AML-193 (cell line): ENCODE data around the gene NAP1L4.
"Not testable (repeated sequence)": the region's sequence is repeated elsewhere in the genome, so short reads cannot be mapped to it uniquely, and the experiment has no call there.

ENCODE experiments used
- DNase-seq, 2 experiments: peaks; one replicate each; lab custom pipeline; 2025; lab: John Stamatoyannopoulos, UW

Gene NAP1L4

DNA sequence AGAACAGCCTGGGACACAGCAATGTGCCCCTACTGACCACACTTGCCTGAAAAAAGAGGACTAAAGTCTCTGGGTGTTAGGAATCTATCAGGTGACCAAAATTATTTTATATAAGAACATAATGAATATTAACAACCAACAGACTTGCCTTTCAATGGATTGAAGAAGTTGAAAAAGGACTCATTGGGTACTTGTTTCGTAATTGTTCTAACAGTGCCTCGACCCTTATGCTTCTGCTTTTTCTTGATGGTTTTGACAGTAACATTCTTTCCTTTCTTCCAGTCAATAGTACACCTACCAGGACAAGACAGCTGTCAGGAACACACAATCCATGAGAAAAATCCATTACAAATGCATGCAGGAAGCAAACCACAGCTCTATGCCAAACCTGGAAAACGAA lies 33.9 kb downstream of the NAP1L4 start:
- DNase-seq: peak; percentile 65 to 77

DNA sequence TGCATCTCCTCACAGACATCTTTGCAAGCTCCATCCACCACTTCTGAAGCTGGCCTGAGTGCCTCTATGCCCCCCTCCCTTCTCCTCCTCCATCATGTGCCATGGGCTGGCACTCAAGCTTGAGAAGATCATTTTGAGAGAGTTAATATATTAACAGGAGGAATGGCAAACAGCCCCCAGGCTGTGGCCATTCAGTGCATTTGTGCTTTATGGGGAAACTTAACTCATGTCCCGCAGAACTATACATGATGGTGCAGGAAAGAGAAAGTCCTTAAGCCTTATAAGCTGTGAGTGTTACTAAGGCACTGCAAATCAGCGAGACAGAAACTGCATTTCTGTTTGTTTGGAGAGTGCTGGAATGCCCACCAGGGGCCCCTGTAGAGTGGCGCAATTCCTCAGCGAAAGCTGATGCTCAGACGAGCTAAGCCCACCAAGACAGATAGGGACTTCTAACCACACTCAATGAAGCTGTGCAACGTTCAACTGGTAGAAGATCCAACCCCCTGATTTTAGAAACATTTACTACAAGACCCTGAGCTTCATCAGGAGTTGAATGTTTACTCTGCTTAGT lies 36.1 kb downstream of the NAP1L4 start:
- DNase-seq: no peak

DNA sequence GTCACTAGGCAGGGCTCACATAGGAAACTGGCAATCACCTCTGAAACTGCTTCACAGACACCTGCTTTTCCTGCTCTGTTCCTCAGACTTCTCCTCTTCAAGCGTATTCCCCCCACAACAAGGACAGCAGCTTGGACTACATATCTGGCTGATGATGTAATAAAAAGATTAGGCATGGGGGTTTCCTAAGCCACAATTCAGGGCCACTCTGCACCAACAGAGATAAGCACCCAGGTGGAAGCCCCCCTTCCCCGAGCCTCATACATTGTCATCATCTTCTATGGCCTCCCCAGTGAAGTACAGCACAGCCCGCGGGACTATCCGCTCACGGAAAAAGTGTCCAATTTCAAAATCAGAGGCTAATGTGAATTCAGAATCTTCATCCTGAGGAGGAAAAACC lies 37.9 kb downstream of the NAP1L4 start:
- DNase-seq: no peak

DNA sequence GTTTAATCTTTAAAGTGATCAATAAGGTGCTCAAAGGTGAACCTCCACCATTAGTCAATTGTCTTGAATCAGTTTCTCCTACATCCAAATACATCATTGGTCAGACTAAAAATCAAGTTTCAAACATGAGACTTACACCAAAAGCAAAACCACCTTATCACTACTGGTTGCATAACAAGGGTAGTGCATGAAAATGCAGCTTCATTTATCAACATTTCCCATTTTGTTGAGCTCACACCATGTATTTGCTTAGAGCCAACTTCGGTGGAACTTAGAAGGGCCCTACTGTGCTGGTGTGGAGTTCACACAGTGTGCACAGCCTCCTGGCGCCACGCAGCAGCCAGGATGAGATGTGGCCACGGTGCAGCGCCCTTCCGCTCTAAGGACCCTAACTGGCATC lies 39.8 kb downstream of the NAP1L4 start:
- DNase-seq: no peak

DNA sequence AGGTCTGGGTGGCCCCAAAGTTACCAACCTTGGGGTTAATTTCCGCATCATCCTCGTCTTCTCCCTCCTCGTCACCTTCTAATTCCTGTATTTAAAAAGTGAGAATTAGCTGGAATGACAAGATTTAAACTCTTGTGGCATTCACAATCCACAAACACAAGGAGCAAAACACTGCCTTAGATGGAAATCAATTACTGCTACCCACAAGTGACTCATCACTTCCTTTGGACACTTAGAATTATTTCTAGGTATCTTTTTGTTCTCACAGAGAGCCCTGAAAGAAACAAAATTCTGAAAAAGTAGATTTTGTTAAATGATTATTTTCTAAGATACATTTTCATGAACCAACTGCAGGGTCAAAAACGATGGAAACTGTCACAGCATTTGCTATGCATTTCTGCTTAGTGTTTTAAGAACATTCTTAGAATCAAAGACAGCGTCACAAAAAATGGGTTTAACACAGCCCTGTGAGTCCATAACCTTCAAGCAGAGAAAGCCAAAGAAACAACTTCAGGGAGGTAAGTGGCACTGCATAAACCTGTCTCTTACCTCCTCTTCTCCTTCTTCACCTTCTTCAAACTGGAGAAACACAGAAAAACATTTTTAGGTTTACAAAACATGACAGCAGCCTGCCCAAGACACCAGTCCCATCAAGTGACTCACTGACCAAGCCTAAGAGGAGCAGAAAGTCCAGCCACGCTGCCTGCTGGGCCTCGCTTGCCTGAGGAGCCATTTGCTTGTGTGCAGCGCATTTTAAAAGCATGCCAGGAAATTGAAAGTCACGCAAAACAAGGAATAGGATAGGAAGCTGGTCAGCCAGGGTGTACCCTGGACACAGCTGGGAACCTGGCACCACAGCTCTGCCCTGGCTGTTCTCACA lies 40.7 kb downstream of the NAP1L4 start:
- no peak for DNase-seq

DNA sequence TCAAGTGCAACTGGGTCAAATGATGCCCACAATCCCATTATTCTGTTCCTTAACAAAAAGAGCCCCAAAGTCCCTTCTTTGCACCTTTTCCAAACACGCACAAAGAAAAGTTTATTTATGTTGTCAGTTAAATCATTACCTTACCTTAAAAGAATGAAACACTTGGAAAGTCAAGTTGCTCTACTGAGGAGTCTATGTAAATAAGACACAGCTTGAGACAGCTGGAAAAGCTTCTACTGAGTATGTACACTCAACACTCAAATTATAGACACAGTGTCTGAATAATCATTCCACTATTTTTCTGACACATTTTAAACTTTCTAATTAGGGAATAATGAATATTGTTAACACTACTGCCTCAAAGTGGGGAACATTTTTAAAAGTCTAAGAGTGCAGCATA lies 41.3 kb downstream of the NAP1L4 start:
- DNase-seq: no peak

DNA sequence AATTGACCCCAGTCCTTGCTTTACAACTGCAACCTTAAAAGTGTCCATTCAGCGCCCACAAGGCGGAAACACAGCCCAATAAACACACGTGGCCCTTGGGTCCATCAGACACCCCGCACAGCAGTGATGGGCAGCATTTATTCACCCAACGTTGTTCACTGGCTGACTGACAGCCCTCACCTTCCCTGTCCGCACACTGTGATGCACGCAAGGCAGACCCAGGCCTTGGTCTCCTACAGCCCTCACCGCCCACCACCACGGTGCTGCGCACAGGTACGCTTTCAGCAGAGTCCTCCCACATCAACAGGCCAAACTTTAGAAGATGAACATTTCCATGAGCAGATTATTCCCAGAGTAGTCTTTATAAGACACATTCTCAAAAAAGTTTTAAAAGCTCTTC lies 42.2 kb downstream of the NAP1L4 start:
- DNase-seq: no peak

DNA sequence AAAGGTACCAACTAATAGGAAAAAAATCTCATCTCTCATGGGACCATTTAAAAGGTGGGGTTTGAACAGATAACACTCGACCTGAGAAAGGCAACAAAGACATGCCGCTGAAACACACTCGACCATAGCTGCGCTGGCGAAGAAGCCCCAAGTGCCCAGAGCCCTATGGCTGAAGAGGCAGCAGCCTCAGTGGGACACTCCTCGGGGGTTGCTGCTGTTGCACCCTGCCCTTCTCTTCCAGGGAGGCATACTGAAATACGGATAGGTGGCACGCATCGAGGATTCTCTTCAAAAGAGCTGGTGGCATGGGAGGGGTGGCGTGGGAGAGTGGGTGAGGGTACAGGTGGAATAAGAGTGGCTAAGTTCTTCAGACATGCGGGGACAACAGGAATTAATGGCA lies 44.4 kb downstream of the NAP1L4 start:
- no peak for DNase-seq

DNA sequence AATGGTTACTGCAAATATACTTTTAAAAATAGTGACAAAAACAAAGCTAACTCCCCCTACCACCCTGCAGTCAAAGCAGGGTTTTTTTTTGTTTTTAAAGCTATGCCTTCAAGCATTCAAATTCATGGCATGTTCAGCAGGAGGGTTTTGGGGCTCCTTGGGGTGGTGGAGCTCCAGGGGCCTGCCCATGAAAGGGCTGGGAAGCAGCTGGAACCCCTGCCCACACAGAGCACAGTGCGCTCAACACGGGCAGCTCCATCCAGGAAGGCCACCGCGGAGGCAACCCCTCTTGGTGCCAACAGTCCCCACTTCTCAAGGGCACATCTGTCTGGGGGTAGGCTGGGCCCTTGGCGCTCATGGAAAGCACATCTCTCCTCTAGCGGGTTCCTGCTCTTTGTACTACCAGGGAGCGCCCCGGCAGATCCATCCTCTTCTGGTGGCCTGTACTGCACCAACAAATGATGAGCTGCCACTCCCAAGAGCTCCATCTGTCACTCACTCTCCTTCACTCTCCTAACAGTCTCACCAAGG lies 46.3 kb downstream of the NAP1L4 start:
- no peak for DNase-seq

DNA sequence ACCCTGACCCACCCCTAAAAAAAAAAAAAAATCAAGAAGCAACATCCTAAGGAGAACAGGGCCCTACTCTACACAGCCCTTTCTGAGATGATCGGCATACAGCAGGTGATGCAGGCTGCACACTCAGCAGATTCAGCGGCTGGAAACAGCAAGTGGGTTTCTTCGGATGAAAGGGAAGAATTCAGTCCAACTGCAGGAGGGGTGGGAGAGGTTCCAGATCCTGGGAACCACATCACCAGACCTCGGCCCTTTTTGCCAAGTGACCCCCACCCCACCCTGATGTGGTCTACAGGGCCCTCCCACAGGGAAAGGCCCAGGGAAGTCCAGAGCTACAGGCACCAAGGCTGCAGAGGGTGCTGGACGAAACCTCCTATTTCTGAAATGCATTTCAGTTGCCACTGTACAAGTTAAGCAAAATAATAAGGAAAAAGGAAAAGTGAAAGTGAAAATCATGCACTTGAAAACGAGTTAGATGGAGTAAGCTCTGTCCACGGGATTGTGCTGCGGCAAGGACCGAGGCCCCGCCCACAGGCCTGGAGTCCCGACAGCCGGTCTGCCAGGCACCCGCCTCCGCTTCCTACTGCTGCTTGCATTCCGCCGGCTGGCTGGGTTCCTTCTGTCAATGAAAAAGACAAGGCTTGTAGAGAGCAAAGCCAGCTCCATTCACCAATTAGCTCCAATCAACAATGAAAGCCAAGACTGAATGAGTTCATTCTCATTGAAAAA lies 46.9 kb downstream of the NAP1L4 start:
- DNase-seq: no peak

DNA sequence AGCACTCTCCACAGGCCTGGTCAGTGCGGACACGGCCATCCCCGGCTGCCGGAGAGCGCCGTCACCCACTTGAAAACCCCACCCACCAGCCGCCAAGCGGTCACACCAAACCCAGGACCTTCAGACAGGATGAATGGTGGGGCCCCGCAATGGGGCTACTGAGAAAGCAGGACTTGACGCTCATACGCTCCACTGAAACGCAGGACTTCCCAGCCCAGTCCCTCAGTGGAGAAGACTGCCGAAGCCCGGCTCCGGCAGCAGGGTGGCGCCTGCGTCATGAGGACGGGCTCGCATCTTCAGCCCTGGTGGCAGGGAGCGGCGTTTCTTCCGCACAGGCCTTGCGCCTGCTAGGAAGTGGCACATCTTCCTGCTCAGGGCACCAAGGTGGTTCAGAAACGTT lies 47.6 kb downstream of the NAP1L4 start:
- DNase-seq: no peak

DNA sequence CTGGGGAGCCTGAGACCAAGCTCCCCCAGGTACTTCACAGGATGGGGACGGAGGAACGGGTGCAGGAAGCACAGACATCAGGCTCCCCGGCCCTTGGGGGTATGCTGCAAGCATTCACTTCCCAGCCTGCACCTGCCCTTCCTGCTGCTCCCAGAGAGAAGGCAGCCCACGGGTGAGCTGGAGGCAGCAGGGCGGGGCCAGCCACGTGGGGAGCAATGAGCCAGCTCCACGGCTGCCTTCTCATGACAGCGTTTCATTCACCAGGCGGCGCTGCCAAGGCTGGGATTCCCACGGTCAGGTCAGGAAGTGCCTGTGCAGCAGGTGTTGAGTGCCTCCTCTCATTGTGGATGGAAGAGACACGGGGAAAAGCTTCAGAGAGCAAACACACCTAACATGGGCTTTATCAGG lies 48.4 kb downstream of the NAP1L4 start:
- DNase-seq: no peak

DNA sequence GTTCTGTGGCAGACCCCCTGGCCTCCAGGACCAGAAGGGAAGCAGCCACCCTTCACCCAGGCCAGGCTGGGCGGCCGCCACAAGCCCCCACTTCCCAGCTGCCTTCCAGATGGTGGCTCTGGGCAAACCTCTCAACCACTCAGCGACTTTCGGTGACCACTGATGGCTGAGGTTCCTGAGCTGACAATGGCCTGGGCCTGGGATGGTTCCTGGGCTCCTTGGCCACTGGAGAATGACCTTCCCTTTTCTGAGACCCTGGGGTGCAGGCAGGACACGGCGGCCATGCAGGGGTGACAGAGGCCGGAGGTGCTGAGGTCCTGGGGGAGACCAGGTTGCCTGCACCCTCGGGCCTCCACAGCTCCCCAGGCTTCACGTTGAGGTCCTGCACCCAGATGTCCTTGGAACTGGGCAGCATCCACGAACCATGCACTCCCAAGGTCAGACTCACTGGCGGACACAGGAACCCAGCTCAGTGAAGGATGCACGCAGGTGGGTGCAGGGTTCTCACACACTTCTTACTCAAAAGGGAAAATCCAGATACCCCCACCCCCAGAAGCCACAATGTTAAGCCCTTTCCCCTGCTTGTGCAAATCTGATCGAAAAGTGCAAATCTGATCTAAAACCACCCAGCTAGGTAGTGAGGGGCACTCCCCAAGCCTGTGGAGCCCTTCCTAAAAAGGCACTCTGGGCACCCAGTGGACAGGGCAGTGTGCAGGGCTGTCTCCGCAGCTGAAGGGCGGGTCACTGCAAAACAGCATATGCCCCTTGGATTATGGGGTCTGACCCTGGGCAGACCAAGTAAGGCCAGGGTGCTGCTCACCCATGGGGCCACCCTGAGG lies 49.0 kb downstream of the NAP1L4 start:
- DNase-seq: no peak

DNA sequence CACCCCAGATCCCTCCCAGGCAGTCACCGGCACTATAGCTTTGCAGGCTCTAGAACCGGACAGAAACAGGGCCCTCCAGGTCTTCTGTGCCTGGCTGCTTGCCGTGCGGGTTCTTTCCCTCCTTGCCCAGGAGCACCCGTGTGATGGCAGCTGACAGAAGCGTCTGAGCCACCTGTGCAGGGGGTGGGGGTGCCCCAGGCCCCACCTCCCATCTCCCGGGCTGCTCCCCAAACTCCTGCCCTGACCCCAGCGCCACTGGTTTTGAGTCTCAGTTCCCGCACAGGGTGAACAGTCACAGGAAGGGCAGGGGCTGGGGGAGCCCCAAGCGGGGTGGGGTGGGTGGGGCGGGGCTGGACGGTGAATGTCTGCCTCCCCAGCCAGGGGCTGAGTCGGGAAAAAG lies 49.7 kb downstream of the NAP1L4 start:
- DNase-seq: no peak

DNA sequence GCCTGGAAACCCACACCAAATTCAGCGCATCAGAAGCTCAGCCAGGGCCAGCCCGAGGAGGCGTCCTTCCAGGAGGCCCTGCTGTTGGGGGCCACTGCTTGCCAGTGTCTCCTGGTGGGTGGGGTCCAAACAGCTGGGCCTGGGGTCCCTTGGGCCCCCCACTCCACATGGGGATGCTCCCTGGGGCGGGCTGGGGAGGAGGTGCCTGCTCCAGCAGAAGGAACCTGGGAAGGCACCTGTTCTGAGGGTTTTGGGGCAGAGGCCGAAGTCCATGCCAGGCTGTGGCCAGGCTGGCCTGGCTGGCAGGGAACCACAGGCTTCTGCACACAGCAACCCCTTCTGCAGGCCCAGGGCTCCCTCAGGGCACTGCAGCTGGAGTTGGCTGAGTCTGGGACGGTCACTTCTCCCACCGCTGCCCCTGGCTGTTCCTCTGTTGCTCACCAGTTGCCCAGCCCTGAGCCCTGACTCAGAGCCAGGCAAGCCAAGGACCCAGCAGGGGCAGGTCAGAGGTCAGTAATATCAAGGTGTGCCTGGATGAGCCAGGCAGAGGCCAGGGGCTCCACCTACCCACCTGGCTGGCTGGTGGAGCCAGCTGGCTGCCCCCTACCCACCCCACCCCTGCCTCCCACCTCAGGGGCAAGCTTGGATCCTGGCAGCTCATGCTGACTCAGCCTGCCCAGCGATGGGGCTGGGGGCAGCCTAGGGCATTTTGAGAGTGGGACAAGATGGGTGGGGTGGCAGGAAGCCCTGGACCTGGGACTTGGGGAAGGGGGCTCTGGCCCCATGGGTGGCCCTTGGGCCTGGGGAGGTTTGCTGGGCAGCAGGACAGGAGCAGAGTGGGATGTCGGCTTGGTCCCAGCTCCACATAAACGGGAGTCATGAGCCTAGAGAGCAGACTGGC lies 51.0 kb downstream of the NAP1L4 start:
- no peak for DNase-seq

DNA sequence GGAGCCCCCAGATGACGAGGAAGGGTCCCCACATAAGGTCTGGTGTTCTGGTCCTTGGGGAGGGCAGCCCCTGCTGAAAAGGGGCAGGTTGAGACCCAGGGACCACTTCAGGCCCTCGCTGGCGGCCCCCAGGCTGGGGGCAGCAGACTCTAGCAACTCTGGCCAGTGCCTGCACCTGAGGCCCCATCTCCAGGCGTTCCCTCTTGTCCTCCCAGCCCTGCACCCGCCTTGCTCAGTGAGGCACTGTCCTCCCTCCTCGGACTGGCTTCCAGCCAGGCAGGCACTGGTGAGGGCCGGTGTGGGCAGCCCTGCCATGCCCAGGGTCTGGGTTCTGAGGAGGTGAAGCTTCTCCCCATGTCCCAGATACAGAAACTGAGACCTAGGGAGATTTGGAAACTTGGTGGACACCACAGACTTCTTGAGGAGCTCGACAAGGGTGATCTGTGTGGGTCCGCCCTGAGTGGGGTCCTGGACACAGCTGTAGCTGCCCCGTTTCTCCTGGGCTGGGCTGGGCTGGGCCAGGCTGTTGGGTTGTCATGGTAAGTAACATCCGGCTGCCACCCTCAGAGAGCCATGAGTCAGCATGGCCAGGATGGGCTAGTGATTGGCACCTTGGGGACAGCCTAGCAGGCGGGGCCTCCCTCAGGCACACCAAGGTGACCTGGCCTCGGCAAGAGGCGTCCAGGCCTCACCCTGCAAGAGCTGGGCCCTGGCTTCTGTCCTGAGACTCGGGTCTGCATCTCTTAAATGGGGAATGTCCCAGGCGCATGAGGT lies 51.8 kb downstream of the NAP1L4 start:
- no peak for DNase-seq

DNA sequence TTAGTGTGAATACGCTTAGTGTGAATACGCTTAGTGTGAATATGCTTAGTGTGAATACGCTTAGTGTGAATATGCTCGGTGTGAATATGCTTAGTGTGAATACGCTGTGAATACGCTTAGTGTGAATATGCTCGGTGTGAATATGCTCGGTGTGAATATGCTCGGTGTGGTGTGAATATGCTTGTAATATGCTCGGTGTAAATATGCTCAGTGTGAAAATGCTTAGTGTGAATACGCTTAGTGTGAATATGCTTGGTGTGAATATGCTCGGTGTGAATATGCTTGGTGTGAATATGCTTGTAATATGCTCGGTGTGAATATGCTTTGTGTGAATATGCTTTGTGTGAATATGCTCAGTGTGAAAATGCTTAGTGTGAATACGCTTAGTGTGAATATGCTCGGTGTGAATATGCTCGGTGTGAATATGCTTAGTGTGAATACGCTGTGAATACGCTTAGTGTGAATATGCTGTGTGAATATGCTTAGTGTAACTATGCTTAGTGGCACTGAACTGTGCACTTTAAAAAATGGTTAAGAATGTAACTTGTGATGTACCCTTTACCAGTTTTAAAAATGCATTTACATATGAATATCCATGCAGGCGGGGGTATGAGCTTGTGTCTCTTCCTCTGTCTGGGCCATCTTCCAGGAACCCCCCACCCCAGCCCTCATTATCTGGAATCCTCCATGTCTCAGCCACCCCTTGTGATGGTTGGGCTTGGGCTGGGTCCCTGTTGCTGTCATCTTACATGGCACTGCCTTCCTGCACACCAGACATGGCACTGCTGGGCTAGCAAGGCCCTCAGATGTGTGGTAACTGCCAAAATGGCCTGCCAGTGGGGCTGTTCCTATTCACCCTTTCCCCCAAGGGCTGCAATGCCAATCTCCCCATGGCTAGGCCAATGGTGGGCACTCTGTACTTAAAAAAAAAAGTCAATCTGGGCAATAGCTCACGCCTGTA lies 53.4 kb downstream of the NAP1L4 start:
- DNase-seq: not testable (repeated sequence)

DNA sequence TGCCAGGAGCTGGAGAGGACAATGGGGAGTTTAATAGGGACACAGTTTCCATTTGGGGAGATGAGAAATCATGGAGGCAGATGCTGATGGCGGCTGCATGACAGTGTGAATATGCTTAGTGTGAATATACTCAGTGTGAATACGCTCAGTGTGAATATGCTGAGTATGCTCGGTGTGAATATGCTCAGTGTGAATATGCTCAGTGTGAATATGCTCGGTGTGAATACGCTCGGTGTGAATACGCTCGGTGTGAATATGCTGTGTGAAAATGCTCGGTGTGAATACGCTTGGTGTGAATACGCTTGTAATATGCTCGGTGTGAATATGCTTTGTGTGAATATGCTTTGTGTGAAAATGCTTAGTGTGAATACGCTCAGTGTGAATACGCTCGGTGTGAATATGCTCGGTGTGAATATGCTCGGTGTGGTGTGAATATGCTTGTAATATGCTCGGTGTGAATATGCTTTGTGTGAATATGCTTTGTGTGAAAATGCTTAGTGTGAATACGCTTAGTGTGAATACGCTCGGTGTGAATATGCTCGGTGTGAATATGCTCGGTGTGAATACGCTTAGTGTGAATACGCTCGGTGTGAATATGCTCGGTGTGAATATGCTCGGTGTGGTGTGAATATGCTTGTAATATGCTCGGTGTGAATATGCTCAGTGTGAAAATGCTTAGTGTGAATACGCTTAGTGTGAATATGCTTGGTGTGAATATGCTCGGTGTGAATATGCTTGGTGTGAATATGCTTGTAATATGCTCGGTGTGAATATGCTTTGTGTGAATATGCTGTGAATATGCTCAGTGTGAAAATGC lies 54.3 kb downstream of the NAP1L4 start:
- DNase-seq: not testable (repeated sequence)
